ENCODE measurements around the gene DENND2D. TPM values are rescaled to one million over a fixed set of nuclear protein-coding genes. Genes with fewer than 3 reads are reported as not detected.
A peak's percentile ranks its signal among the peaks of the same experiment; 100 is the strongest.

DENND2D gene
- total and polyA plus RNA-seq, 9 of the 15 experiments (the other 6 are each of a cell fraction or from before 2014, with no cell fraction given) = 0.08 to 0.44 (median 0.13) TPM; not detected in 6

GRCh38 chr1:111205714-111206050, 5.2 kb upstream of the DENND2D start:
- H3K9ac ChIP-seq (ENCODE audit: insufficient read depth in 1 of 2, low read depth in 2 of 2, low read length in 2 of 2) = no peak overlapping the region
- WGBS (ENCODE audit: insufficient coverage, low coverage, missing lambda C conversion rate) = 0% methylated on average over 2 of the region's 2 CpGs
- no peaks in the 10 kb centered on the region for H3K9me1 ChIP-seq (ENCODE audit: control insufficient read depth, insufficient read depth, low read length)
- ATAC-seq (no peak), DNase-seq (ENCODE audit: extremely low read depth in 1 of 4, low spot score in 3 of 4) (no peak), FAIRE-seq (no peak)
- intact Hi-C loops (cut with micrococcal nuclease) (no loop called here), in situ Hi-C loops (cut with MboI) (no loop called here)
- no peak overlapping the region for H2AFZ ChIP-seq (ENCODE audit: low read depth, low read length)
- H3K9me3 ChIP-seq (replicated peaks; ENCODE audit: control insufficient read depth, insufficient read depth, low read depth, low read length) = no peaks in the 10 kb centered on the region
- no peaks in the 10 kb centered on the region for H4K20me1 ChIP-seq (replicated peaks; ENCODE audit: control insufficient read depth, insufficient read depth, low read length)
- BruUV-seq (replicated peaks) = no TSS peak
- no peaks in the 10 kb centered on the region for H3K36me3 ChIP-seq (ENCODE audit: control insufficient read depth, insufficient read depth, low read length)
- H3K4me1 ChIP-seq (replicated peaks in 1 of 2; ENCODE audit: control insufficient read depth in 2 of 2, insufficient read depth in 2 of 2, low read length in 2 of 2) = peaks cover 20 to 24% of the 10 kb centered on the region in 2 experiments
- no peak overlapping the region for H3K27ac ChIP-seq (ENCODE audit: extremely low read depth, low read depth, low read length)
- H3K4me2 ChIP-seq (ENCODE audit: insufficient read depth, low read length) = no peak overlapping the region
- peaks cover 0 to 10% of the 10 kb centered on the region in 2 experiments; a peak in 3 of 5 replicates for H3K27me3 ChIP-seq (ENCODE audit: control insufficient read depth in 2 of 2, insufficient read depth in 2 of 2, low read length in 2 of 2)
- ChIA-PET POLR2A (no interaction called here), CTCF (ENCODE audit: low intra/inter-chr PET ratio) (interaction anchor here (0.7 kb wide), 1 partner anchor 240 kb away, joined by 3 read pairs; no protein-coding TSS in a partner anchor)
- H3K4me3 ChIP-seq = no peak overlapping the region
- H3K79me2 ChIP-seq (ENCODE audit: control insufficient read depth, insufficient read depth, low read length) = no peaks in the 10 kb centered on the region
- TF ChIP-seq SMARCA4 (IDR thresholded peaks at IDR 0.05) = 0 out of 2 replicates have a peak, but pooled peaks have one; percentile 22
- TF ChIP-seq TAL1 (IDR thresholded peaks at IDR 0.05) = peak; percentile 24; the same call in 1 of the 2 replicates
- no peak for TF ChIP-seq LCOR (CRISPR knock-in tag; IDR thresholded peaks at IDR 0.05)
- no peak for TF ChIP-seq ZNF75A (CRISPR knock-in tag; IDR thresholded peaks at IDR 0.05)
- no peak for TF ChIP-seq CEBPG (CRISPR knock-in tag; IDR thresholded peaks at IDR 0.05)
- TF ChIP-seq CEBPG (tag; conservative IDR thresholded peaks at IDR 0.05 in 1 of 2, IDR thresholded peaks at IDR 0.05 in 1 of 2) = peak in 1 of 2 experiments; percentile 67; a peak in 2 of 4 replicates
- TF ChIP-seq PHF21A (IDR thresholded peaks at IDR 0.05; ENCODE audit: borderline replicate concordance, low read depth) = no peak
- TF ChIP-seq TEAD2 (tag; IDR thresholded peaks at IDR 0.05) = no peak
- no peak for TF ChIP-seq ZNF318 (IDR thresholded peaks at IDR 0.05; ENCODE audit: borderline replicate concordance in 1 of 2, low read depth in 1 of 2)
- TF ChIP-seq RBM17 (IDR thresholded peaks at IDR 0.05; ENCODE audit: borderline replicate concordance, low read depth, low read length) = no peak

Data from K562 (cell line).